ENCODE data around the gene WDR12.

DNA sequence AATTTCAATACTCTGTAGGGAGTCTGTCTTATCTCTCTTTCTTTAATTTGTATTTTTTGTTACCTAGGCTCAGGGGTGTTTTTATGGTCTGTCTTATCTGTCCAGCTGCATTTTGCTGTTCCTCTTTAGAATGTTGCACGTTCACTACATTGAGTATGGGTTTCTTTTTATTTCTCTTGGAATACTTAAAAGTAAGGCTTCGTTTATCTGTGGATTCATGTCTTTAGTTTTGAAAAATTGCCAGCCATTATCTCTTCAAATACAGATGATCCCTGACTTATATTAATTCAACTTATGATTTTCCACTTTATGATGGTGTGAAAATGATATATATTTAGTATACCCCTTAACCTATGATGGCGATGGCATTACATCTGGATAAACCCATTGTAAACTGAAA, 27.5 kb upstream of the WDR12 start:
- TF ChIP-seq, protein P1, sequence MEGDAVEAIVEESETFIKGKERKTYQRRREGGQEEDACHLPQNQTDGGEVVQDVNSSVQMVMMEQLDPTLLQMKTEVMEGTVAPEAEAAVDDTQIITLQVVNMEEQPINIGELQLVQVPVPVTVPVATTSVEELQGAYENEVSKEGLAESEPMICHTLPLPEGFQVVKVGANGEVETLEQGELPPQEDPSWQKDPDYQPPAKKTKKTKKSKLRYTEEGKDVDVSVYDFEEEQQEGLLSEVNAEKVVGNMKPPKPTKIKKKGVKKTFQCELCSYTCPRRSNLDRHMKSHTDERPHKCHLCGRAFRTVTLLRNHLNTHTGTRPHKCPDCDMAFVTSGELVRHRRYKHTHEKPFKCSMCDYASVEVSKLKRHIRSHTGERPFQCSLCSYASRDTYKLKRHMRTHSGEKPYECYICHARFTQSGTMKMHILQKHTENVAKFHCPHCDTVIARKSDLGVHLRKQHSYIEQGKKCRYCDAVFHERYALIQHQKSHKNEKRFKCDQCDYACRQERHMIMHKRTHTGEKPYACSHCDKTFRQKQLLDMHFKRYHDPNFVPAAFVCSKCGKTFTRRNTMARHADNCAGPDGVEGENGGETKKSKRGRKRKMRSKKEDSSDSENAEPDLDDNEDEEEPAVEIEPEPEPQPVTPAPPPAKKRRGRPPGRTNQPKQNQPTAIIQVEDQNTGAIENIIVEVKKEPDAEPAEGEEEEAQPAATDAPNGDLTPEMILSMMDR (IDR thresholded peaks at IDR 0.05) = no peak
- no peak for TF ChIP-seq POLR2A (IDR thresholded peaks at IDR 0.05)
